Astrocyte (in vitro differentiated cells and primary cell): Measurements from ENCODE around the gene BOD1. TPM values are rescaled to one million over a fixed set of nuclear protein-coding genes. Genes with fewer than 3 reads are reported as not detected.

Source experiments
- DNase-seq: peaks from one replicate; pipeline ENCODE4 v3.0.0-alpha.2; 2010; ENCODE audit warnings: low read depth
- FAIRE-seq: peaks from 2 replicates; lab custom pipeline; 2011; peaks lifted over from hg19 to GRCh38; lab: Jason Lieb, UNC
- H2AFZ ChIP-seq: 2 replicates; pipeline ENCODE4 v1.6.0; 2012; ENCODE audit warnings: low read depth, low read length, inconsistent platforms
- H3K27ac ChIP-seq: 2 replicates; pipeline ENCODE4 v1.5.1; 2011; ENCODE audit warnings: low read depth, low read length, inconsistent platforms
- H3K27me3 ChIP-seq: 2 replicates; pipeline ENCODE4 v1.6.0; 2011; ENCODE audit warnings: low read length, inconsistent platforms; ENCODE audit not compliant: insufficient read depth
- H3K36me3 ChIP-seq: 2 replicates; pipeline ENCODE4 v1.5.1; 2011; ENCODE audit warnings: low read length, inconsistent platforms; ENCODE audit not compliant: insufficient read depth
- H3K4me1 ChIP-seq: 2 replicates; pipeline ENCODE4 v1.5.1; 2011; ENCODE audit warnings: low read length, inconsistent platforms; ENCODE audit not compliant: insufficient read depth
- H3K4me2 ChIP-seq: 2 replicates; pipeline ENCODE4 v1.6.0; 2012; ENCODE audit warnings: low read length, inconsistent platforms
- H3K4me3 ChIP-seq: 2 replicates; pipeline ENCODE4 v1.5.1; 2011; ENCODE audit warnings: low read depth, mild to moderate bottlenecking, low read length, inconsistent platforms; ENCODE audit not compliant: insufficient read depth
- H3K79me2 ChIP-seq: 2 replicates; pipeline ENCODE4 v1.6.0; 2012; ENCODE audit warnings: mild to moderate bottlenecking, low read length, inconsistent platforms; ENCODE audit not compliant: insufficient read depth
- H3K9ac ChIP-seq: 2 replicates; pipeline ENCODE4 v1.6.0; 2012; ENCODE audit warnings: mild to moderate bottlenecking, low read length, inconsistent platforms
- H3K9me3 ChIP-seq: 2 replicates; pipeline ENCODE4 v1.5.1; 2012; ENCODE audit warnings: low read depth, mild to moderate bottlenecking, low read length, inconsistent platforms; ENCODE audit not compliant: insufficient read depth
- H4K20me1 ChIP-seq: 2 replicates; pipeline ENCODE4 v1.6.0; 2012; ENCODE audit warnings: low read length, inconsistent platforms; ENCODE audit not compliant: insufficient read depth
- H3K27ac Mint-ChIP-seq: one replicate; pipeline ENCODE4 v1.8.0; 2021; ENCODE audit warnings: mild to moderate bottlenecking, mixed read lengths; ENCODE audit not compliant: unreplicated experiment
- H3K27me3 Mint-ChIP-seq: one replicate; pipeline ENCODE4 v1.8.0; 2021; ENCODE audit warnings: low read depth, mixed read lengths; ENCODE audit not compliant: unreplicated experiment
- H3K36me3 Mint-ChIP-seq: one replicate; pipeline ENCODE4 v1.8.0; 2021; ENCODE audit warnings: low read depth, mixed read lengths; ENCODE audit not compliant: unreplicated experiment
- H3K4me1 Mint-ChIP-seq: one replicate; pipeline ENCODE4 v1.8.0; 2021; ENCODE audit warnings: low read depth, mixed read lengths; ENCODE audit not compliant: unreplicated experiment
- H3K4me3 Mint-ChIP-seq: one replicate; pipeline ENCODE4 v1.8.0; 2021; ENCODE audit warnings: mild to moderate bottlenecking, moderate library complexity, mixed read lengths; ENCODE audit not compliant: unreplicated experiment
- H3K9me3 Mint-ChIP-seq: one replicate; pipeline ENCODE4 v1.8.0; 2021; ENCODE audit warnings: mild to moderate bottlenecking, mixed read lengths; ENCODE audit not compliant: unreplicated experiment
- CTCF ChIP-seq: IDR thresholded peaks from 2 replicates; pipeline ENCODE4 v1.5.1; 2011; ENCODE audit warnings: low read depth, mild to moderate bottlenecking, inconsistent platforms, low read length, moderate library complexity; ENCODE audit not compliant: insufficient read depth
- EZH2 ChIP-seq: IDR thresholded peaks from 2 replicates; pipeline ENCODE4 v1.6.1; 2012; ENCODE audit warnings: mild to moderate bottlenecking, low read length, inconsistent platforms; ENCODE audit not compliant: insufficient read depth
- total RNA-seq: library from RNA; stranded (reverse); gene quantifications from 2 replicates; pipeline ENCODE4 v1.2.1, GENCODE V29; 2021

BOD1 gene
- total RNA-seq, 1 donor from 2014 or later = 76.8 TPM

GRCh38 chr5:173653822-173654523 is 37.5 kb upstream of the BOD1 start:
- H3K9me3 ChIP-seq = no peaks in the 10 kb centered on the region
- no peak for FAIRE-seq
- DNase-seq = no peak
- Mint-ChIP-seq H3K4me3 (no peak overlapping the region), H3K27me3 (no peaks in the 10 kb centered on the region), H3K36me3 (no peaks in the 10 kb centered on the region), H3K9me3 (peaks cover 15% of the 10 kb centered on the region), H3K27ac (no peak overlapping the region), H3K4me1 (no peaks in the 10 kb centered on the region)
- no peaks in the 10 kb centered on the region for H3K79me2 ChIP-seq
- no peak overlapping the region for H3K27ac ChIP-seq
- H3K9ac ChIP-seq = no peak overlapping the region
- no peaks in the 10 kb centered on the region for H3K27me3 ChIP-seq
- H3K36me3 ChIP-seq = no peaks in the 10 kb centered on the region
- no peak overlapping the region for H3K4me3 ChIP-seq
- no peak overlapping the region for H3K4me2 ChIP-seq
- no peaks in the 10 kb centered on the region for H3K4me1 ChIP-seq
- H4K20me1 ChIP-seq = no peaks in the 10 kb centered on the region
- no peak for TF ChIP-seq CTCF
- TF ChIP-seq EZH2 = no peak
- no peak overlapping the region for H2AFZ ChIP-seq

- H3K4me3 ChIP-seq = no peak overlapping the region
- no peak for DNase-seq
- H3K79me2 ChIP-seq = no peaks in the 10 kb centered on the region
- no peaks in the 10 kb centered on the region for H4K20me1 ChIP-seq
- Mint-ChIP-seq H3K36me3 (no peaks in the 10 kb centered on the region), H3K27ac (no peak overlapping the region), H3K4me1 (peaks cover 19% of the 10 kb centered on the region), H3K27me3 (peaks cover 2% of the 10 kb centered on the region), H3K9me3 (peaks cover 13% of the 10 kb centered on the region), H3K4me3 (no peak overlapping the region)
- no peak overlapping the region for H3K27ac ChIP-seq
- no peaks in the 10 kb centered on the region for H3K27me3 ChIP-seq
- no peak overlapping the region for H2AFZ ChIP-seq
- FAIRE-seq = no peak
- H3K4me1 ChIP-seq = peaks cover 8% of the 10 kb centered on the region
- no peak overlapping the region for H3K4me2 ChIP-seq
- TF ChIP-seq CTCF (no peak), EZH2 (no peak)
- H3K9ac ChIP-seq = no peak overlapping the region
- no peaks in the 10 kb centered on the region for H3K9me3 ChIP-seq
- H3K36me3 ChIP-seq = no peaks in the 10 kb centered on the region
Observed at GRCh38 chr5:173648308-173648866, 31.9 kb upstream of the BOD1 start.

GRCh38 chr5:173646692-173647091 is 30.2 kb upstream of the BOD1 start:
- H3K27ac ChIP-seq = no peak overlapping the region
- H3K4me1 Mint-ChIP-seq = peaks cover 19% of the 10 kb centered on the region
- H3K36me3 ChIP-seq = no peaks in the 10 kb centered on the region
- H3K4me2 ChIP-seq = no peak overlapping the region
- FAIRE-seq = no peak
- no peaks in the 10 kb centered on the region for H4K20me1 ChIP-seq
- DNase-seq = no peak
- no peak overlapping the region for H3K27ac Mint-ChIP-seq
- no peaks in the 10 kb centered on the region for H3K79me2 ChIP-seq
- H3K27me3 ChIP-seq = no peaks in the 10 kb centered on the region
- no peak overlapping the region for H2AFZ ChIP-seq
- TF ChIP-seq EZH2 (no peak), CTCF (no peak)
- H3K9me3 Mint-ChIP-seq = peaks cover 2% of the 10 kb centered on the region
- H3K9ac ChIP-seq = no peak overlapping the region
- no peak overlapping the region for H3K4me3 ChIP-seq
- peaks cover 8% of the 10 kb centered on the region for H3K4me1 ChIP-seq
- H3K4me3 Mint-ChIP-seq = no peak overlapping the region
- no peaks in the 10 kb centered on the region for H3K9me3 ChIP-seq
- H3K27me3 Mint-ChIP-seq = peaks cover 2% of the 10 kb centered on the region
- no peaks in the 10 kb centered on the region for H3K36me3 Mint-ChIP-seq
